Fibroblast of lung (primary cell): ENCODE data around the gene KLF16. TPM values are rescaled to one million over a fixed set of nuclear protein-coding genes. Genes with fewer than 3 reads are reported as not detected.
"Not testable (repeated sequence)": the region's sequence is repeated elsewhere in the genome, so short reads cannot be mapped to it uniquely, and the experiment has no call there.

Source experiments
- DNase-seq, 2 donors: peaks; one replicate each; pipeline versions ENCODE4 v3.0.0 to v3.0.0-alpha.2; 2010; ENCODE audit warnings: low read depth in 2 of 2
- H2AFZ ChIP-seq: 2 replicates; pipeline ENCODE4 v1.5.1; 2012; ENCODE audit warnings: low read length, control low read depth, inconsistent platforms
- H3K27ac ChIP-seq: 2 replicates; pipeline ENCODE4 v1.5.1; 2011; ENCODE audit warnings: low read length, control low read depth; ENCODE audit not compliant: insufficient read depth
- H3K27me3 ChIP-seq: 2 replicates; pipeline ENCODE4 v1.5.1; 2011; ENCODE audit warnings: mild to moderate bottlenecking, low read length; ENCODE audit not compliant: control insufficient read depth, insufficient read depth
- H3K36me3 ChIP-seq: 2 replicates; pipeline ENCODE4 v1.5.1; 2011; ENCODE audit warnings: low read length; ENCODE audit not compliant: control insufficient read depth, insufficient read depth
- H3K4me1 ChIP-seq: 2 replicates; pipeline ENCODE4 v1.5.1; 2011; ENCODE audit warnings: low read length; ENCODE audit not compliant: control insufficient read depth, insufficient read depth; ENCODE audit errors: extremely low read depth
- H3K4me2 ChIP-seq: 2 replicates; pipeline ENCODE4 v1.5.1; 2011; ENCODE audit warnings: low read length, control low read depth; ENCODE audit not compliant: insufficient read depth; ENCODE audit errors: extremely low read depth
- H3K4me3 ChIP-seq, 4 experiments: fragments of 200-600 bp in 1 of 4; sonication (generic) in 1 of 4; replicated peaks in 1 of 4; 2 replicates each; pipeline ENCODE4 v1.5.1; 2011 to 2016; ENCODE audit warnings: low read length in 4 of 4, low read depth in 3 of 4, mild to moderate bottlenecking in 3 of 4, control low read depth in 2 of 4, inconsistent platforms in 1 of 4, mixed read lengths in 1 of 4; ENCODE audit not compliant: insufficient read depth in 1 of 4; ENCODE audit errors: control extremely low read depth in 1 of 4
- H3K79me2 ChIP-seq: 2 replicates; pipeline ENCODE4 v1.5.1; 2012; ENCODE audit warnings: mild to moderate bottlenecking, low read length, inconsistent platforms; ENCODE audit not compliant: control insufficient read depth, insufficient read depth
- H3K9ac ChIP-seq: 2 replicates; pipeline ENCODE4 v1.5.1; 2011; ENCODE audit warnings: mild to moderate bottlenecking, low read length, control low read depth; ENCODE audit not compliant: insufficient read depth
- H3K9me3 ChIP-seq: 2 replicates; pipeline ENCODE4 v1.5.1; 2012; ENCODE audit warnings: low read depth, low read length; ENCODE audit not compliant: control insufficient read depth, insufficient read depth
- H4K20me1 ChIP-seq: 2 replicates; pipeline ENCODE4 v1.5.1; 2011; ENCODE audit warnings: low read length; ENCODE audit not compliant: control insufficient read depth, insufficient read depth; ENCODE audit errors: extremely low read depth
- EZH2 ChIP-seq: IDR thresholded peaks from 2 replicates; pipeline ENCODE4 v1.5.1; 2012; ENCODE audit warnings: low read length, control low read depth, mild to moderate bottlenecking; ENCODE audit errors: missing control alignments
- polyA plus RNA-seq, 2 donors: library from polyadenylated mRNA; depleted of rRNA in 1 of 2; stranded (reverse) in 1 of 2; unstranded in 1 of 2; fragments of >200 nt; gene quantifications; 2 replicates each; pipeline ENCODE4 v1.2.1, GENCODE V29; 2011 to 2012; ENCODE audit warnings: missing spikeins in 1 of 2
- total RNA-seq: library from RNA; depleted of rRNA; stranded (reverse); fragments of >200 nt; gene quantifications from 2 replicates; pipeline ENCODE4 v1.2.1, GENCODE V29; 2014
- TF ChIP-seq, protein P1 (sequence below), 2 donors: IDR thresholded peaks in 1 of 2; conservative IDR thresholded peaks in 1 of 2; 1 replicate in 1 of 2; 2 replicates in 1 of 2; pipeline ENCODE4 v1.5.1; 2011 to 2012; ENCODE audit warnings: low read length in 2 of 2, control low read depth in 1 of 2, inconsistent platforms in 1 of 2, low read depth in 1 of 2, mild to moderate bottlenecking in 1 of 2

KLF16 gene
- total and polyA plus RNA-seq, 2 donors (not counting 1 experiment from before 2014, with no cell fraction given), result 4.2 to 6.9 TPM

DNA sequence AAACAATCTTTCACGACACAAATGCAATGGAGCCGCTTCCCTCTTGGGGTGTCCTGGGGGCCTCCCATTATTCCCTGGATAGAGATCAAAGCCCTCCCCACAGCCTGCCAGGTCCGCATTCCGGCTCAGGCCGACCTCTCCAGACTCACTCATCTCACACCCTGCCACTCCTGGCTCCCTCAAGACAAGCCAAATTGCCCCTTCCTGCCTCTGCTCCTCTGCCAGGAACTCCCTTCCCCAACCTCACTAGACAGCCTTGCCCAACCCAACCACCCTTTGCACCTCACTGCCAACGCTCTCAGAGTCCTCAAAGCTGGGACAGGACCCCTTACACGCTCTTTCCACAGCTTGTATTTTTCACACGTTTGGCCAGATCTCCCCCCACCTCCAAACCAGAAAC, 20.4 kb upstream of the KLF16 start:
- no peak overlapping the region for H3K9ac ChIP-seq
- H3K4me3 ChIP-seq, result peak overlapping the region; percentile 83 to 94 (median 85)
- H4K20me1 ChIP-seq, result peaks cover 1% of the 10 kb centered on the region
- peak overlapping the region; percentile 29 for H3K27ac ChIP-seq
- H3K9me3 ChIP-seq, result no peaks in the 10 kb centered on the region
- H3K36me3 ChIP-seq, result peaks cover 4% of the 10 kb centered on the region
- H3K27me3 ChIP-seq, result no peaks in the 10 kb centered on the region
- H3K4me1 ChIP-seq, result peaks cover 7% of the 10 kb centered on the region
- TF ChIP-seq EZH2, result no peak
- TF ChIP-seq, protein P1, sequence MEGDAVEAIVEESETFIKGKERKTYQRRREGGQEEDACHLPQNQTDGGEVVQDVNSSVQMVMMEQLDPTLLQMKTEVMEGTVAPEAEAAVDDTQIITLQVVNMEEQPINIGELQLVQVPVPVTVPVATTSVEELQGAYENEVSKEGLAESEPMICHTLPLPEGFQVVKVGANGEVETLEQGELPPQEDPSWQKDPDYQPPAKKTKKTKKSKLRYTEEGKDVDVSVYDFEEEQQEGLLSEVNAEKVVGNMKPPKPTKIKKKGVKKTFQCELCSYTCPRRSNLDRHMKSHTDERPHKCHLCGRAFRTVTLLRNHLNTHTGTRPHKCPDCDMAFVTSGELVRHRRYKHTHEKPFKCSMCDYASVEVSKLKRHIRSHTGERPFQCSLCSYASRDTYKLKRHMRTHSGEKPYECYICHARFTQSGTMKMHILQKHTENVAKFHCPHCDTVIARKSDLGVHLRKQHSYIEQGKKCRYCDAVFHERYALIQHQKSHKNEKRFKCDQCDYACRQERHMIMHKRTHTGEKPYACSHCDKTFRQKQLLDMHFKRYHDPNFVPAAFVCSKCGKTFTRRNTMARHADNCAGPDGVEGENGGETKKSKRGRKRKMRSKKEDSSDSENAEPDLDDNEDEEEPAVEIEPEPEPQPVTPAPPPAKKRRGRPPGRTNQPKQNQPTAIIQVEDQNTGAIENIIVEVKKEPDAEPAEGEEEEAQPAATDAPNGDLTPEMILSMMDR (conservative IDR thresholded peaks at IDR 0.05 in 1 of 2, IDR thresholded peaks at IDR 0.05 in 1 of 2; ENCODE audit: low read depth in 1 of 2, low read length in 2 of 2), result no peak
- no peak overlapping the region for H2AFZ ChIP-seq
- H3K4me2 ChIP-seq, result peak overlapping the region; percentile 98
- peaks cover 46% of the 10 kb centered on the region for H3K79me2 ChIP-seq
- no peak for DNase-seq

DNA sequence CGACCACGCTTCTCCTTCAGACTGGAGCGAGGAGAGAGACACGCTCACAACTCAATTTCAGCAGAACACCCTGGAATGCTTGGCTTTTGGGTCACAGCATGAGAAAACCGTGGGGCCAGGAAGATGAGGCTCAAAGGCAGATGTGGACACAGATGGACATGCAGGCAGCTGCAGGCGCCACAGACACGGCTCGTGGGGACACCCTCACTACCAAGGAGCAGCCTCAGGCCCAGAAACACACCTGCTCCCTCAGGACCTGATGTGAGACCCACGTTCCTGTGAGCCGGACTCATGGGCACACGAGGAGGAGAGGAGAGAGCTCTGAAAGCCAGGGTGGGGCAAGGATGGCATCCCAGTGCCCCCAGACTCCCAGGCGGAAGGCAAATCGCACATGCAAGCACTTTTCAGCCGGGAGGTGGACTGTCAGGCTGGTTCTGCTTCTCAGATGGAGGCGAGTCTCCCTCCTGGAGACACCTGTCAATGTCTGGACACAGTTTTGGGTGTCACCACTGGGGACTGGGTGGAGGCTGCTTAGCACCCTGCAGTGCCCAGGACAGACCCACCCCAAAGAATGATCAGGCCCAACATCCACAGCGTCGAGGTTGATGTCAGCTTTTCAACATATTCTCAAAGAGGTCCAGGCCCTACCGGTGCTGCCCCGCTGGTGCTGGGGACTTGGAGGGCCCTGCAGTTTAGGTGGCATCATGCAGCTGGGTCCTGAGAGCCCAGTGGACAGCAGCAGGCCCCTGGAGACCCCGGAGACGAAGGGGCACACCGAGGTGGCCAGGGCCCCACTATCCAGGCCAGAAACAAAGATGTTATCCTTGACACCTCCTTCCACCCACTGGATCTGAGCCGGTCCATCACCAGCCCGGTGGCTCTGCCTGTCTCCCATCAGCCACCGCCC, 19.7 kb upstream of the KLF16 start:
- H3K27me3 ChIP-seq, result no peaks in the 10 kb centered on the region
- H3K9ac ChIP-seq, result no peak overlapping the region
- no peak for DNase-seq
- peak overlapping the region; percentile 98 for H3K4me2 ChIP-seq
- H3K9me3 ChIP-seq, result no peaks in the 10 kb centered on the region
- peaks cover 4% of the 10 kb centered on the region for H3K36me3 ChIP-seq
- H3K27ac ChIP-seq, result no peak overlapping the region
- no peak overlapping the region for H2AFZ ChIP-seq
- H4K20me1 ChIP-seq, result peaks cover 1% of the 10 kb centered on the region
- no peak for TF ChIP-seq EZH2
- TF ChIP-seq, protein P1 (conservative IDR thresholded peaks at IDR 0.05 in 1 of 2, IDR thresholded peaks at IDR 0.05 in 1 of 2; ENCODE audit: low read depth in 1 of 2, low read length in 2 of 2), result no peak
- peaks cover 46% of the 10 kb centered on the region for H3K79me2 ChIP-seq
- peaks cover 7% of the 10 kb centered on the region for H3K4me1 ChIP-seq
- H3K4me3 ChIP-seq, result peak overlapping the region in 2 of 4 experiments; percentile 85 to 94

DNA sequence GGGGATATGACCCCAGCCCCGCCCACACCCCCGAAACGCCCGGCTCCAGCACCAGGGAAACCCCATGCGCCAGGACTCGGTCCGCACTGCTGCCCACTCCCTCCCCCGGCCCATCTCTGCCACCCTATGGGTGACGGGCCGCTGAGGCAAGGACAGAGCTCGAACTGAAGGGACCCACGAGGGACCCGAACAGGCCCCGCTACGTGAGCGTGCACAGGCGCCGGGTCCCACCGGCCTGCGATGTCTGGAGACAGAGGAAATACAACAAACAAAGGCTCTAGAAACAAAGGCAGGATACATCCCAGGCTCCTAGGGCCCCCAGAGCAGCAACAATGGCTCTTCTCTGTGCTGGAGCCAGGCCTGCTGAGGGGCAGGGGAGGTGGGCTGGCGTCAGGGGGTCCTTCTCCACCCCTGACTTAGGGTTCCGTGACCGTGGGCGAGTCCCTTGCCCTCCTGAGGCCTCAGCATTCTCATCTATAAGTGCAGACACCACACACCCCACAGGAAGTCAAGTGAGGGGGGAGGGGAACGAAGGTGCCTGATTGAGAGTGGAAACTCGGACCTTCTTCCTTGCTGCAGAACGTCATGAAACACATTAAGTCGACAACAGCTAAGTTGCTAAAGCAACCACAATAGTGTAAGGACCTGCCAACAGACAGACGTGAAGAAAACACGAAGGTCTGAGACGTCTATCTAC, 18.9 kb upstream of the KLF16 start:
- Histone ChIP-seq H3K27me3 (no peaks in the 10 kb centered on the region), H3K36me3 (peaks cover 4% of the 10 kb centered on the region), H4K20me1 (peaks cover 1% of the 10 kb centered on the region), H3K9ac (no peak overlapping the region), H3K27ac (no peak overlapping the region), H3K79me2 (peaks cover 46% of the 10 kb centered on the region), H3K4me3 (peak overlapping the region in 1 of 4 experiments; percentile 20), H3K4me2 (no peak overlapping the region), H3K4me1 (peaks cover 7% of the 10 kb centered on the region), H2AFZ (no peak overlapping the region), H3K9me3 (no peaks in the 10 kb centered on the region)
- TF ChIP-seq EZH2, result no peak
- TF ChIP-seq, protein P1 (conservative IDR thresholded peaks at IDR 0.05 in 1 of 2, IDR thresholded peaks at IDR 0.05 in 1 of 2; ENCODE audit: low read depth in 1 of 2, low read length in 2 of 2), result no peak
- no peak for DNase-seq

DNA sequence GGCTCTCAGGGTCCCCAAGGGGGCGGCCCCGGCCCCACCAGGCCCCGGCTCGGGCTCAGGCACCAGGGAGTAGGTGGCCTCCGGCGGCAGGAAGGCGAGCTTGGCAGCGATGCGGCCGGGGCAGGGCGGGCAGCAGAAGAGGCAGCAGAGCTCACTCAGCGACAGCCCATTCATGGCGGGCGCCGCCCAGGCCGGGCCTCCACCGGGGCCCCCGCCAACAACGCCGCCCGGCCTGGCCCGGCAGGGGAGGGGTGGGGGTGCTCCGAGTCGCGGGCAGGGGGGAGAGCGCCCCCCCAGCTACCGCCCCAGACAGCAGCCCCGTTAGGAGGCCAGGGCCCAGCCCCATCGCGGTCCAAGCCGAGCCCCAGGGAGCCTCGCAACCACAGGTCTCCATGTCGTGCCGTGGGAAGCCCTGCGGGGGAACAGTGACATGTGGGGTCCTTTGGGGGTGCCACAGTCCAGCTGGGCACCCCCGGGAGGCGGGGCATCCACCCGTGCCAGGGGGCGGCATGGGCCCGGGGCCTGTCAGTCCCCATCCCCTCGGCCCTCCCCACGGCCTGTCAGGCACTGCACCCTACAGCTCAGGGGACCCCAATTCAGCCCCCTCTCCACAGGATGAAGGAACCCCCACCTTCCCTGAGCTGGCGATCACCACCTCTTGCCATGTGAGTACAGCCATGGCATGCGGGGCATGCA, 18.2 kb upstream of the KLF16 start:
- H3K9me3 ChIP-seq, H3K36me3 ChIP-seq, H3K4me1 ChIP-seq, H3K9ac ChIP-seq, DNase-seq, H2AFZ ChIP-seq, H3K4me3 ChIP-seq, H3K27me3 ChIP-seq, H4K20me1 ChIP-seq, H3K4me2 ChIP-seq, H3K27ac ChIP-seq: not testable (repeated sequence)
- peaks cover 46% of the 10 kb centered on the region for H3K79me2 ChIP-seq
